Measurements from ENCODE around the gene CEP112. TPM values are rescaled to one million over a fixed set of nuclear protein-coding genes. Genes with fewer than 3 reads are reported as not detected.

Gene CEP112
- total and polyA plus RNA-seq, 9 of the 15 experiments (the other 6 are each of a cell fraction or from before 2014, with no cell fraction given), result 0.84 TPM; not detected in 8

- TF ChIP-seq CUX1 (CRISPR knock-in tag; IDR thresholded peaks at IDR 0.05) (no peak), ATF4 (CRISPR knock-in tag; IDR thresholded peaks at IDR 0.05) (no peak), NEUROD1 (IDR thresholded peaks at IDR 0.05; ENCODE audit: borderline replicate concordance, low read depth, low read length, partially characterized antibody) (no peak), SAFB (IDR thresholded peaks at IDR 0.05; ENCODE audit: borderline replicate concordance, low read depth, low read length) (no peak)
These were observed 244.1 kb downstream of the CEP112 start (continued) for GRCh38 chr17:65947831-65948230.

GRCh38 chr17:65942592-65942991 lies 249.3 kb downstream of the CEP112 start:
- in situ Hi-C loops (cut with MboI) (no loop called here), intact Hi-C loops (cut with micrococcal nuclease) (no loop called here)
- no peak overlapping the region for H3K9ac ChIP-seq (ENCODE audit: insufficient read depth in 1 of 2, low read depth in 2 of 2, low read length in 2 of 2)
- ChIA-PET POLR2A (no interaction called here), CTCF (ENCODE audit: low intra/inter-chr PET ratio) (no interaction called here)
- no peaks in the 10 kb centered on the region for H3K9me1 ChIP-seq (ENCODE audit: control insufficient read depth, insufficient read depth, low read length)
- no peaks in the 10 kb centered on the region for H3K27me3 ChIP-seq (ENCODE audit: control insufficient read depth in 2 of 2, insufficient read depth in 2 of 2, low read length in 2 of 2)
- no peak overlapping the region for H2AFZ ChIP-seq (ENCODE audit: low read depth, low read length)
- no peaks in the 10 kb centered on the region for H3K79me2 ChIP-seq (ENCODE audit: control insufficient read depth, insufficient read depth, low read length)
- no peaks in the 10 kb centered on the region for H3K9me3 ChIP-seq (replicated peaks; ENCODE audit: control insufficient read depth, insufficient read depth, low read depth, low read length)
- no peak overlapping the region for H3K4me2 ChIP-seq (ENCODE audit: insufficient read depth, low read length)
- no peak overlapping the region for H3K4me3 ChIP-seq
- no peak for DNase-seq (ENCODE audit: extremely low read depth in 1 of 4, low spot score in 3 of 4)
- H3K27ac ChIP-seq (ENCODE audit: extremely low read depth, low read depth, low read length), result no peak overlapping the region
- no peaks in the 10 kb centered on the region for H3K4me1 ChIP-seq (replicated peaks in 1 of 2; ENCODE audit: control insufficient read depth in 2 of 2, insufficient read depth in 2 of 2, low read length in 2 of 2)
- no peaks in the 10 kb centered on the region for H3K36me3 ChIP-seq (ENCODE audit: control insufficient read depth, insufficient read depth, low read length)
- ATAC-seq, result no peak
- FAIRE-seq, result no peak
- 0% methylated on average over 1 of the region's 1 CpG for WGBS (ENCODE audit: insufficient coverage, low coverage, missing lambda C conversion rate)
- H4K20me1 ChIP-seq (replicated peaks; ENCODE audit: control insufficient read depth, insufficient read depth, low read length), result no peaks in the 10 kb centered on the region
- BruUV-seq (replicated peaks), result no TSS peak
- TF ChIP-seq POLR3G (IDR thresholded peaks at IDR 0.05; ENCODE audit: extremely low read depth, insufficient read length, insufficient replicate concordance), result no peak
- TF ChIP-seq FOS (IDR thresholded peaks at IDR 0.05; ENCODE audit: extremely low read depth, insufficient read length), result no peak
- no peak for TF ChIP-seq THRB (CRISPR knock-in tag; conservative IDR thresholded peaks at IDR 0.05)
- TF ChIP-seq PCBP1 (IDR thresholded peaks at IDR 0.05; ENCODE audit: low read depth, low read length, poor library complexity, severe bottlenecking), result no peak
- TF ChIP-seq ZNF639 (CRISPR knock-in tag; conservative IDR thresholded peaks at IDR 0.05 in 1 of 2, IDR thresholded peaks at IDR 0.05 in 1 of 2), result no peak
- no peak for TF ChIP-seq SAFB (IDR thresholded peaks at IDR 0.05; ENCODE audit: borderline replicate concordance, low read depth, low read length)
- TF ChIP-seq POLR2B (IDR thresholded peaks at IDR 0.05; ENCODE audit: low read depth, partially characterized antibody), result no peak
- TF ChIP-seq ILF3 (IDR thresholded peaks at IDR 0.05; ENCODE audit: borderline replicate concordance), result no peak
